Measurements from ENCODE around the gene NSUN7.

The NSUN7 gene

DNA sequence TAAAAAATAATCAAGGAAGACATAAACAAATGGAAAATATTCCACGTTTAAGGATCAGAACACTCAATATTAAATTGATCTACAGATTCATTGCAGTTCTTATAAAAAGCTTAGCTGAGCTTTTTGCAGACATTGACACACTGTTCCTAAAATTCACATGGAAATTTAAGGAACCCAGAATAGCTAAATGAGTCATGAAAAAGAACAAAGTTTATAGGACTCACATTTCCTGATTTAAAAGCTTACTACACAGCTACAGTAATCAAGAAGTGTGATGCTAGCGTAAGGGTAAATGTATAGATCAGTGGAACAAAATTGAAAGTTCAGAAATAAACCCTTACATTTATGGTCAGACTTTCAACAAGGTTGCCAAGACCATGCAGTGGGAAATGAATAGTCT lies 33.1 kb downstream of the NSUN7 start:
- TF ChIP-seq, protein P1, sequence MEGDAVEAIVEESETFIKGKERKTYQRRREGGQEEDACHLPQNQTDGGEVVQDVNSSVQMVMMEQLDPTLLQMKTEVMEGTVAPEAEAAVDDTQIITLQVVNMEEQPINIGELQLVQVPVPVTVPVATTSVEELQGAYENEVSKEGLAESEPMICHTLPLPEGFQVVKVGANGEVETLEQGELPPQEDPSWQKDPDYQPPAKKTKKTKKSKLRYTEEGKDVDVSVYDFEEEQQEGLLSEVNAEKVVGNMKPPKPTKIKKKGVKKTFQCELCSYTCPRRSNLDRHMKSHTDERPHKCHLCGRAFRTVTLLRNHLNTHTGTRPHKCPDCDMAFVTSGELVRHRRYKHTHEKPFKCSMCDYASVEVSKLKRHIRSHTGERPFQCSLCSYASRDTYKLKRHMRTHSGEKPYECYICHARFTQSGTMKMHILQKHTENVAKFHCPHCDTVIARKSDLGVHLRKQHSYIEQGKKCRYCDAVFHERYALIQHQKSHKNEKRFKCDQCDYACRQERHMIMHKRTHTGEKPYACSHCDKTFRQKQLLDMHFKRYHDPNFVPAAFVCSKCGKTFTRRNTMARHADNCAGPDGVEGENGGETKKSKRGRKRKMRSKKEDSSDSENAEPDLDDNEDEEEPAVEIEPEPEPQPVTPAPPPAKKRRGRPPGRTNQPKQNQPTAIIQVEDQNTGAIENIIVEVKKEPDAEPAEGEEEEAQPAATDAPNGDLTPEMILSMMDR (IDR thresholded peaks at IDR 0.05), result no peak
- Histone ChIP-seq H3K27ac (no peak overlapping the region), H3K4me3 (no peak overlapping the region), H3K27me3 (no peaks in the 10 kb centered on the region), H3K9me3 (peaks cover 0 to 7% (median 0%) of the 10 kb centered on the region in 3 donors), H3K4me1 (no peaks in the 10 kb centered on the region), H3K36me3 (peaks cover 16 to 25% (median 23%) of the 10 kb centered on the region in 3 donors)
- DNase-seq, result no peak
- intact Hi-C loops (cut with DNase I; ENCODE audit: low total_unique reads), result no loop called here

DNA sequence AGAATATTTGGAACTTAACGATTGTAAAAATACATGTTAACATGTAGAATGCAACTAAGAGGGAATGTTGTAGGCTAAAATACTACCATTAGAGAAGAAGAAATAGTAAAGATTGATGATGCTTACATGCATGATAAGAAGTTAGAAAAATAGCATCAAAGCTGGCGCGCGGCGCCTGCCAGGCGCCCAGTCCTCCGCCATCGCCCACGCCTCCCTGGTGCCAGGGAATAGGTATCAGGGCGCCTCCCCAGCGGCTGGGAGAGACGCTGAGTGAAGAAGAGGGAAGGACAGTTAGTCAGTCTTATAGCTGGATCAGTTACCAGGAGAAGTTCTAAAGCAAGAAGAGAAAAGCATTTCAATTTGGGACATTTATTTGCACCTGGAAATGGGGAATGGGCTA lies 36.0 kb downstream of the NSUN7 start:
- Histone ChIP-seq H3K27me3 (no peaks in the 10 kb centered on the region), H3K4me3 (no peak overlapping the region), H3K9me3 (no peaks in the 10 kb centered on the region), H3K27ac (no peak overlapping the region), H3K4me1 (no peaks in the 10 kb centered on the region), H3K36me3 (peaks cover 9 to 14% (median 10%) of the 10 kb centered on the region in 3 donors)
- no peak for DNase-seq
- intact Hi-C loops (cut with DNase I; ENCODE audit: low total_unique reads), result no loop called here
- TF ChIP-seq, protein P1 (IDR thresholded peaks at IDR 0.05), result no peak

DNA sequence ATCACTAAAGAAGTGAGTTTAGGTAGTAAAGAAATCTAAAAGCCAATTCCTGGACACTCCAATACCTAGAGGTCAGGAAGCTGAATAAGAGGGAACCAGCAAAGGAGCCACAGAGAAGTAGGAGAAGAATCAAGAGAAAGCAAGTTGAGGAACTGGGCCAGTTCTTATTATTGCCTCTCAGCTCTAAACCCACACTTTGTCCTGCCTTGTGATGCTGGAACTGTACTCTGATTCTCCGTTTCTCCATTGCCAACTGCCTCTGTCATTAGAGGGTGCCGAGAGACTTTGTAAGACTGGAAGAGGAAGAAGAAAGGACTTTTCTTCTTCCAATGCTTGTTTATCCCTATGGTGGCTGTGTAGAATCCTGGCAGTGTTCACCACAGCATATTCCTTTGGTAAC lies 38.6 kb downstream of the NSUN7 start:
- intact Hi-C loops (cut with DNase I; ENCODE audit: low total_unique reads), result no loop called here
- no peaks in the 10 kb centered on the region for H3K9me3 ChIP-seq
- H3K27ac ChIP-seq, result no peak overlapping the region
- no peak for DNase-seq
- TF ChIP-seq, protein P1 (IDR thresholded peaks at IDR 0.05), result no peak
- no peaks in the 10 kb centered on the region for H3K4me1 ChIP-seq
- H3K36me3 ChIP-seq, result no peaks in the 10 kb centered on the region
- H3K4me3 ChIP-seq, result no peak overlapping the region
- no peaks in the 10 kb centered on the region for H3K27me3 ChIP-seq

DNA sequence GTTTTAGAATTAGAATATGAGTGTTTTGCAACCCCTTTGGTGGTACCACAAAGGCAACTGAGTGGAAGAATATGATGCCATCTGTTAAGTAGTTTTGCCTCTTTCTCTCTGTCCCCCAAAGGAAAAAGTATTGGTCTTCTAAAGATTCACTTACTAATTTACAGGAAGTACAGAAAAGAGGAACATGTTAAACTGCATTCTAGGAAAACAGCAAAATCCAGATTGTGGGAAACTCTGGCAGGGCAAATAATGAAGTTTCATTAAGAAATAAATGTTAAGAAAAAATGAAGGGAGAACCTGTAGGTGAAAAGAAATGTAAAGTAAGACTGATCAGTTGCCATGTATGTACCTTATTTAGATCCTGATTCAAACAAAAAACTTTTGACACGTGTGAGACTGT lies 39.3 kb downstream of the NSUN7 start:
- DNase-seq, result no peak
- Histone ChIP-seq H3K27ac (no peak overlapping the region), H3K36me3 (no peaks in the 10 kb centered on the region), H3K27me3 (no peaks in the 10 kb centered on the region), H3K9me3 (no peaks in the 10 kb centered on the region), H3K4me3 (no peak overlapping the region), H3K4me1 (no peaks in the 10 kb centered on the region)
- intact Hi-C loops (cut with DNase I; ENCODE audit: low total_unique reads), result no loop called here
- TF ChIP-seq, protein P1 (IDR thresholded peaks at IDR 0.05), result no peak

DNA sequence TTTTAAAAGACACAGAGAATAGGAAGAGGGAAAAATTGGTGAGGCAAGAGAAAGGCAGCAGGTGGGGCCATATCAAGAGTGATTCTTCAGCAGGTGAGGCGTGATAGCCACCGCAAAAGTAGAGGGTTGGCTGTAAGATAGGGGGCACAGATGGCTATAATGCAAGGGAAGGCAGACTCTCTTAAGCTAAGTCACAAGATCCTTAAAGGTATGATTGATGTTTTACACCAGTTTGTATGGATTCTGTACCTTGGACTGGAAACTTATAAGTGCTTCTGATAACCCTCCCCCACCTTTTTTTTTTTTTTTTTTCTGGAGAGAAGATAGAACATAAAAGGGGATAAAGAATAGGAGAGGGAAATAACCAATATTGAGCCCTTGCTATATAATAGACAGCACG lies 40.0 kb downstream of the NSUN7 start:
- Histone ChIP-seq H3K36me3 (no peaks in the 10 kb centered on the region), H3K4me1 (no peaks in the 10 kb centered on the region), H3K27me3 (no peaks in the 10 kb centered on the region), H3K27ac (no peak overlapping the region), H3K4me3 (no peak overlapping the region), H3K9me3 (no peaks in the 10 kb centered on the region)
- DNase-seq, result no peak
- TF ChIP-seq, protein P1 (IDR thresholded peaks at IDR 0.05), result no peak
- intact Hi-C loops (cut with DNase I; ENCODE audit: low total_unique reads), result no loop called here

DNA sequence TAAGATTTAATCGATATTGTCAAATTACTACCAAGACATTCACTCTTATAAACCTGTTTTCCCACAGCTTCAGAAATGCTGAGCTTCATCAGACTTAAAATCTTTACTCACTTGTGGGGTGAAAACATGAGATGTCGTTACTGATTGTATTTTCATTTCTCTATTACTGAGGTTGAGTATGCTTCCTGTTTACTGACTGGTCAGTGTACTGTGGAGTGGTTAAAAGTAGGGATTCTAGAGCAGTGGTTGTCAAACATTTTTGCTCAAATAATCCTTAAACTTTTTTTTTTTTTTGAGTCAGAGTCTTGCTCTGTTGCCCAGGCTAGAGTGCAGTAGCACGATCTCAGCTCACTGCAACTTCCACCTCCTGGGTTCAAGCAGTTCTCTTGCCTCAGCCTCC lies 50.3 kb downstream of the NSUN7 start:
- no peak overlapping the region for H3K4me3 ChIP-seq
- intact Hi-C loops (cut with DNase I; ENCODE audit: low total_unique reads), result no loop called here
- H3K9me3 ChIP-seq, result no peaks in the 10 kb centered on the region
- no peak overlapping the region for H3K27ac ChIP-seq
- H3K27me3 ChIP-seq, result no peaks in the 10 kb centered on the region
- DNase-seq, result no peak
- no peaks in the 10 kb centered on the region for H3K4me1 ChIP-seq
- no peaks in the 10 kb centered on the region for H3K36me3 ChIP-seq
- TF ChIP-seq, protein P1 (IDR thresholded peaks at IDR 0.05), result no peak

Data from tibial artery (tissue), 4 donors.